Prostate gland (tissue), 2 donors: ENCODE measurements around the gene NFASC. TPM values are rescaled to one million over a fixed set of nuclear protein-coding genes. Genes with fewer than 3 reads are reported as not detected.

Experiments used
- DNase-seq: peaks from one replicate; pipeline ENCODE4 v3.0.0-alpha.2; 2019; ENCODE audit warnings: low spot score
- H3K27ac ChIP-seq, 2 donors: fragments of 200-600 bp; sonication (generic); 2 replicates each; pipeline ENCODE4 v1.5.1; 2017 to 2019
- H3K27me3 ChIP-seq: fragments of 200-600 bp; sonication (generic); replicated peaks from 2 replicates; pipeline ENCODE4 v1.5.1; 2019; ENCODE audit not compliant: insufficient read depth
- H3K36me3 ChIP-seq, 2 donors: fragments of 200-600 bp; sonication (generic); 1 replicate in 1 of 2; 2 replicates in 1 of 2; pipeline versions ENCODE4 v1.5.1 to v1.8.1; 2017 to 2019
- H3K4me1 ChIP-seq: fragments of 200-600 bp; sonication (generic); replicated peaks from 2 replicates; pipeline ENCODE4 v1.5.1; 2019
- H3K4me3 ChIP-seq, 2 donors: fragments of 200-600 bp; sonication (generic); 2 replicates each; pipeline ENCODE4 v1.5.1; 2017 to 2019
- H3K9me3 ChIP-seq: fragments of 200-600 bp; sonication (generic); 2 replicates; pipeline ENCODE4 v1.5.1; 2017
- POLR2A ChIP-seq: fragments of 450-650 bp; IDR thresholded peaks from one replicate; pipeline ENCODE4 v1.6.1; 2016; ENCODE audit warnings: antibody characterized with exemption, mild to moderate bottlenecking
- POLR2AphosphoS5 ChIP-seq: sonication (generic); formaldehyde crosslinking; IDR thresholded peaks from one replicate; pipeline ENCODE4 v1.6.1; 2017; ENCODE audit warnings: antibody characterized with exemption
- WGBS: methylation state at CpG from one replicate; pipeline ENCODE4 v1.1.5; 2018; 5-methylcytosine and 5-hydroxymethylcytosine counted together
- intact Hi-C: fragments of 100-400 bp; cut with DNase I; formaldehyde crosslinking; loops from one replicate; pipeline ENCODE4 v1.14.2; 2022
- total RNA-seq, 2 donors: library from RNA; depleted of rRNA; stranded (reverse); fragments of >200 nt; gene quantifications; one replicate each; pipeline ENCODE4 v1.1.0, GENCODE V29; 2016
- TF ChIP-seq, protein P1 (sequence below), 4 experiments: fragments of 200-600 bp in 2 of 4; fragments of 450-650 bp in 2 of 4; sonication (generic) in 2 of 4; IDR thresholded peaks; 1 replicate in 3 of 4; 2 replicates in 1 of 4; pipeline ENCODE4 v1.5.1; 2016 to 2019; ENCODE audit warnings: antibody characterized with exemption in 4 of 4, mild to moderate bottlenecking in 2 of 4, moderate library complexity in 2 of 4

The NFASC gene
- total RNA-seq, 2 donors from 2014 or later = 3.7 to 13.2 TPM

DNA sequence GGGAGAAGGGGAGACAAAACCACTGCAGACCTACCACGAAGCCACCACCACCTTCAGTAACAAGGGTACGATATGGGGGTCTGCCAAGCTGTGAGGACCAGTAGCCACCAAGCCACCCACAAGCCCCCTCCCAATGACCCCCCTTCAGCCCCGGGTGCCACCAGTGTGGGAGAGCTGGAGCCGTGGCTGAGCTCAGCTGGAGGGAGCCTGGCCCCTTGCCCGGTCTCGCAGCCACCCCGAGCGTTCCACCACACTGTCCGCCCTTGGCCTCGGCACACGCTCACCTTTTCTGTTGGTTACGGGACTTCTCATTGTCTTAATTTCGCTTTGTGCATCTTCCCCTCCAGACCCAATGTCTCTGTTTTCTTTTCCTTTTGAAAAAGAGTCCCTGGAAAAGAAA is 145.9 kb downstream of the NFASC start:
- TF ChIP-seq, protein P1, sequence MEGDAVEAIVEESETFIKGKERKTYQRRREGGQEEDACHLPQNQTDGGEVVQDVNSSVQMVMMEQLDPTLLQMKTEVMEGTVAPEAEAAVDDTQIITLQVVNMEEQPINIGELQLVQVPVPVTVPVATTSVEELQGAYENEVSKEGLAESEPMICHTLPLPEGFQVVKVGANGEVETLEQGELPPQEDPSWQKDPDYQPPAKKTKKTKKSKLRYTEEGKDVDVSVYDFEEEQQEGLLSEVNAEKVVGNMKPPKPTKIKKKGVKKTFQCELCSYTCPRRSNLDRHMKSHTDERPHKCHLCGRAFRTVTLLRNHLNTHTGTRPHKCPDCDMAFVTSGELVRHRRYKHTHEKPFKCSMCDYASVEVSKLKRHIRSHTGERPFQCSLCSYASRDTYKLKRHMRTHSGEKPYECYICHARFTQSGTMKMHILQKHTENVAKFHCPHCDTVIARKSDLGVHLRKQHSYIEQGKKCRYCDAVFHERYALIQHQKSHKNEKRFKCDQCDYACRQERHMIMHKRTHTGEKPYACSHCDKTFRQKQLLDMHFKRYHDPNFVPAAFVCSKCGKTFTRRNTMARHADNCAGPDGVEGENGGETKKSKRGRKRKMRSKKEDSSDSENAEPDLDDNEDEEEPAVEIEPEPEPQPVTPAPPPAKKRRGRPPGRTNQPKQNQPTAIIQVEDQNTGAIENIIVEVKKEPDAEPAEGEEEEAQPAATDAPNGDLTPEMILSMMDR (IDR thresholded peaks at IDR 0.05) = no peak
- TF ChIP-seq POLR2A (no peak), POLR2AphosphoS5 (no peak)
- H3K4me3 ChIP-seq = no peak overlapping the region
- H3K4me1 ChIP-seq = peaks cover 5% of the 10 kb centered on the region
- no peaks in the 10 kb centered on the region for H3K36me3 ChIP-seq
- H3K27me3 ChIP-seq = no peaks in the 10 kb centered on the region
- intact Hi-C loops = no loop called here
- no peaks in the 10 kb centered on the region for H3K9me3 ChIP-seq
- 93% methylated on average over 13 of the region's 13 CpGs for WGBS
- no peak overlapping the region for H3K27ac ChIP-seq
- no peak for DNase-seq

DNA sequence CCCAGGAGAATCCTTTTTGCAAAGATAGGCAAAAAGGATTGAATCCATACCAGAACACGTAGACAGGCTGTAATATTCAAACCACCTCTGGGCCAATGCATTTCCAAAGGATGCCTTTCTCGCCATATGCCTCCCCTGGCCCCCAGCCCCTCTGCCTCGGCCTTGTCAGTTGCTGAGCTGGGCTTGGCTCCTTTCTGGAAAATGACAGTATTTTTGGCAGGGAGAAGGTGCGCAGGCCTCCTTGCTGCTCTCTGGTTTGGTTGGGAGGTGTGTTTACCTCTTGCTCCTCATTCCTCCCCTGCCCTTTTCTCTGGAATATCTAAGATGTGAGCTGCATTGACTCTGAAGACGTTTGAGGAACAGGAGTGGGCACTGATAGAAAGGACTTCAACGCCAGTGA is 146.3 kb downstream of the NFASC start:
- Histone ChIP-seq H3K27ac (no peak overlapping the region), H3K36me3 (no peaks in the 10 kb centered on the region), H3K4me1 (peaks cover 5% of the 10 kb centered on the region), H3K27me3 (no peaks in the 10 kb centered on the region), H3K4me3 (no peak overlapping the region), H3K9me3 (no peaks in the 10 kb centered on the region)
- intact Hi-C loops = no loop called here
- DNase-seq = no peak
- WGBS = 87% methylated on average over 6 of the region's 6 CpGs
- TF ChIP-seq POLR2AphosphoS5 (no peak), POLR2A (no peak)
- TF ChIP-seq, protein P1 (IDR thresholded peaks at IDR 0.05) = no peak

DNA sequence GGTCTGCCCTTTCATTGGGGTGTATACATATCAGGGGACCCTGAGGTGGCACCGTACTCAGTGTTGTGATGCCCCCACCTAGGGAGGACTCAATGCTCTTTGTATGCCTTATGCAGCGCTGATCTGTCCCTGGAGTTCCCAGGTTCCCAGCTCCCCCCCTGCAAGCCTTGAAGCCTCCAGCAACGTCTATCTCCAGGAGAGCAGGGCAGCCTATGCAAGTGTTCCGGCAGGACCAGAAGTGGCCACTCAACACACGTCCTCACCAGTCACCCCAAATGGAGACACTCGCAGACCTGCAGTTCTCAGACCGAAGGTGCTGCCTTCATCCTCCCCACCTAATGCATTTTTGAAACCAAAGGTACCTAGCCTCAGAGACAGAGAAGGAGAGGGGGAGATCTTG is 147.1 kb downstream of the NFASC start:
- DNase-seq = no peak
- intact Hi-C loops = no loop called here
- TF ChIP-seq POLR2A (no peak), POLR2AphosphoS5 (no peak)
- TF ChIP-seq, protein P1 (IDR thresholded peaks at IDR 0.05) = no peak
- H3K4me3 ChIP-seq = no peak overlapping the region
- no peaks in the 10 kb centered on the region for H3K9me3 ChIP-seq
- H3K4me1 ChIP-seq = peaks cover 5% of the 10 kb centered on the region
- H3K36me3 ChIP-seq = no peaks in the 10 kb centered on the region
- WGBS = 94% methylated on average over 7 of the region's 7 CpGs
- no peak overlapping the region for H3K27ac ChIP-seq
- no peaks in the 10 kb centered on the region for H3K27me3 ChIP-seq

DNA sequence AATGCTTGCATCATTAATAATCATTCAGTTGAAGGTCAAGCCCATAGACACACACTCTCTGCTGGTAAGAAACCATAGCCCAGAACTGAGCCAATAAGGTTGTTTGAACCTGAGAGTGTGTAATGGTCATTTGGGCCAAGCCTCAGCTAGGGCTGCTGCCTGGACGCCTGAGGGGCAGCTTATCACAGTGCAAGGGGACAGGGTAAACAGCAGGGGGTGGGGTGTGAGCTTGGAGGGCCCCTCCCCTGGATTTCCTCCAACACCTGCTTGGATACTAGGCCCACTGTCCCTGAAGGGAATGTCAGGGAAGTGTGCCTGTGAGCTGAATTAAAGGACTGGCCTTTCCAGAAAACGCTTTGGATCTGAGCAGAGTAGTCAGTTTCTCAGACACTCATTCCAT is 147.7 kb downstream of the NFASC start:
- no peak overlapping the region for H3K4me3 ChIP-seq

DNA sequence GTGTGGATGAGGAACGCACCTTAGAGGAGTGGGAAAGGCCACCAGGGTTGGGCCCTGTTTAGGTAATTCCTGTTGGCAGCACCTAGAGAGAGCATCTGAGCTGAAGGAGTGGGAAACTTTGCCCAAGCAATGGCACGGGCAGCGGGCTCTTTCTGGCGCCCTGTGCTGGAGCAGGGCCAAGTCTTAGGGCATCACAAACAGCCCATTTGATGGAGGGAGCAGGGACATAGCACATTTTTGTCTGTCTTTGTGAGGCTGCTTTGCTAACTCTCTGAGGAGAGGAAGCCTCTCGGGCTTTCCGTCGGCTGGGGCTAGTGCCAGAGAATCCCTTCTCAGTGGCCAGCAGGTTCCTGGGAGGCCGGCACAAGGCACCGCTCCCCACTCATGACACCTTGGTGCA is 149.8 kb downstream of the NFASC start:
- H3K36me3 ChIP-seq = no peaks in the 10 kb centered on the region
- no peaks in the 10 kb centered on the region for H3K9me3 ChIP-seq
- no peak overlapping the region for H3K4me3 ChIP-seq
- TF ChIP-seq, protein P1 (IDR thresholded peaks at IDR 0.05) = no peak
- TF ChIP-seq POLR2A (no peak), POLR2AphosphoS5 (no peak)
- H3K27ac ChIP-seq = no peak overlapping the region
- intact Hi-C loops = no loop called here
- DNase-seq = no peak
- no peaks in the 10 kb centered on the region for H3K4me1 ChIP-seq
- WGBS = 77% methylated on average over 8 of the region's 9 CpGs
- no peaks in the 10 kb centered on the region for H3K27me3 ChIP-seq

More for the DNA sequence above, 147.7 kb downstream of the NFASC start:
- intact Hi-C loops = no loop called here
- no peaks in the 10 kb centered on the region for H3K9me3 ChIP-seq
- H3K4me1 ChIP-seq = peaks cover 5% of the 10 kb centered on the region
- WGBS = 67% methylated on average over 2 of the region's 2 CpGs
- TF ChIP-seq POLR2AphosphoS5 (no peak), POLR2A (no peak)
- TF ChIP-seq, protein P1 (IDR thresholded peaks at IDR 0.05) = no peak
- no peak for DNase-seq
- H3K36me3 ChIP-seq = no peaks in the 10 kb centered on the region
- no peaks in the 10 kb centered on the region for H3K27me3 ChIP-seq
- H3K27ac ChIP-seq = no peak overlapping the region
